HPDE6-E6E7 (cell line): Measurements from ENCODE around the gene CNGA3.
A peak's percentile ranks its signal among the peaks of the same experiment; 100 is the strongest.

Source experiments
- DNase-seq: peaks from one replicate; pipeline ENCODE4 v3.0.0; 2011; ENCODE audit warnings: missing footprints; ENCODE audit errors: extremely low spot score

The CNGA3 gene

GRCh38 chr2:98327776-98328175, 18.5 kb upstream of the CNGA3 start:
- no peak for DNase-seq

GRCh38 chr2:98329549-98329948, 16.7 kb upstream of the CNGA3 start:
- no peak for DNase-seq

- DNase-seq = no peak
These were observed 13.3 kb upstream of the CNGA3 start for GRCh38 chr2:98332989-98333388.

- no peak for DNase-seq
These were observed 12.3 kb upstream of the CNGA3 start for GRCh38 chr2:98333922-98334321.

- peak; percentile 48 for DNase-seq
These were observed 11.7 kb upstream of the CNGA3 start for GRCh38 chr2:98334439-98335078.

- DNase-seq = no peak
These were observed 11.0 kb upstream of the CNGA3 start for GRCh38 chr2:98335271-98335670.

GRCh38 chr2:98341241-98341640, 5.0 kb upstream of the CNGA3 start:
- no peak for DNase-seq

GRCh38 chr2:98343285-98343684, 3.0 kb upstream of the CNGA3 start:
- no peak for DNase-seq

GRCh38 chr2:98347298-98348065, 1.2 kb downstream of the CNGA3 start:
- no peak for DNase-seq

- DNase-seq = no peak
These were observed 1.9 kb downstream of the CNGA3 start for GRCh38 chr2:98348066-98348561.

GRCh38 chr2:98350411-98350810, 4.2 kb downstream of the CNGA3 start:
- DNase-seq = no peak

GRCh38 chr2:98355881-98356280, 9.6 kb downstream of the CNGA3 start:
- DNase-seq = no peak

- no peak for DNase-seq
These were observed 10.5 kb downstream of the CNGA3 start for GRCh38 chr2:98356729-98357128.

GRCh38 chr2:98357849-98358248, 11.6 kb downstream of the CNGA3 start:
- DNase-seq = no peak

GRCh38 chr2:98359986-98360385, 13.7 kb downstream of the CNGA3 start:
- DNase-seq = peak; percentile 49

GRCh38 chr2:98367721-98368120, 21.5 kb downstream of the CNGA3 start:
- DNase-seq = no peak

GRCh38 chr2:98369710-98370239, 23.5 kb downstream of the CNGA3 start:
- DNase-seq = no peak

- DNase-seq = no peak
These were observed 25.9 kb downstream of the CNGA3 start for GRCh38 chr2:98372121-98372520.

GRCh38 chr2:98372579-98372978, 26.3 kb downstream of the CNGA3 start:
- DNase-seq = no peak

- DNase-seq = no peak
These were observed 28.0 kb downstream of the CNGA3 start for GRCh38 chr2:98374286-98374685.

- DNase-seq = no peak
These were observed 28.8 kb downstream of the CNGA3 start for GRCh38 chr2:98374958-98375570.

GRCh38 chr2:98376301-98376910, 30.1 kb downstream of the CNGA3 start:
- no peak for DNase-seq
